OCI-M2 (cell line): ENCODE data around the gene GKN1.
A peak's percentile ranks its signal among the peaks of the same experiment; 100 is the strongest.

Source experiments
- DNase-seq: peaks from one replicate; lab custom pipeline; 2025; ENCODE audit not compliant: unreplicated experiment; lab: John Stamatoyannopoulos, UW

GKN1 gene, protein sequence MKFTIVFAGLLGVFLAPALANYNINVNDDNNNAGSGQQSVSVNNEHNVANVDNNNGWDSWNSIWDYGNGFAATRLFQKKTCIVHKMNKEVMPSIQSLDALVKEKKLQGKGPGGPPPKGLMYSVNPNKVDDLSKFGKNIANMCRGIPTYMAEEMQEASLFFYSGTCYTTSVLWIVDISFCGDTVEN

GRCh38 chr2:68974251-68974650, at the start of gene GKN1:
GKN1 (plus strand) TSS chr2:68974636; CDS start chr2:68974678, 42 bp downstream.
- DNase-seq, result no peak

- no peak for DNase-seq
Observed at GRCh38 chr2:68925295-68925896, 49.0 kb upstream of the GKN1 start.

GRCh38 chr2:68926796-68927195, 47.6 kb upstream of the GKN1 start:
- no peak for DNase-seq

GRCh38 chr2:68931149-68931711, 43.2 kb upstream of the GKN1 start:
- no peak for DNase-seq

- no peak for DNase-seq
Observed at GRCh38 chr2:68931799-68932198, 42.6 kb upstream of the GKN1 start.

GRCh38 chr2:68932402-68932801, 42.0 kb upstream of the GKN1 start:
- no peak for DNase-seq

GRCh38 chr2:68934021-68934420, 40.4 kb upstream of the GKN1 start:
- no peak for DNase-seq

GRCh38 chr2:68935471-68935870, 39.0 kb upstream of the GKN1 start:
- no peak for DNase-seq

GRCh38 chr2:68936427-68936826, 38.0 kb upstream of the GKN1 start:
- no peak for DNase-seq

DNA sequence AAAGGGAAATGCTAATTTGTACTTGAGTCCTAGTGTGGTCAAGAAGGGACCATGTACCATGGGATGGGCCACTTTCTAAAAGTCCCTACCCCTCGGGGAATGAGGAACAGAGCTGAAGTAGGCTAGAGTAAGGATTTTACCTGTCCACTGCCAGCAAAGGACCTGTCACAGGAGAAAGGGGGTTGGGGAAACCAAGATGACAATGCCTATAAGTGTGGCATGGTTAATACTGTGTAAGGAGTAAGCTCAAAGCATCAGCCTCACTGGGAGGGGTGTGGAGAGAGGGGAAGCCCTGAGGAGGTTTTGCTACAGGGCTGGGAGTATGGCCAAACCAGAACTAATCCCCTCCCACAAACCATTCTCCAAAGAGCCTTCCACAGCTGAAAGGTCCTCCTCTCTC, 37.5 kb upstream of the GKN1 start:
- no peak for DNase-seq

- DNase-seq, result no peak
Observed at GRCh38 chr2:68937346-68938055, 36.9 kb upstream of the GKN1 start.

DNA sequence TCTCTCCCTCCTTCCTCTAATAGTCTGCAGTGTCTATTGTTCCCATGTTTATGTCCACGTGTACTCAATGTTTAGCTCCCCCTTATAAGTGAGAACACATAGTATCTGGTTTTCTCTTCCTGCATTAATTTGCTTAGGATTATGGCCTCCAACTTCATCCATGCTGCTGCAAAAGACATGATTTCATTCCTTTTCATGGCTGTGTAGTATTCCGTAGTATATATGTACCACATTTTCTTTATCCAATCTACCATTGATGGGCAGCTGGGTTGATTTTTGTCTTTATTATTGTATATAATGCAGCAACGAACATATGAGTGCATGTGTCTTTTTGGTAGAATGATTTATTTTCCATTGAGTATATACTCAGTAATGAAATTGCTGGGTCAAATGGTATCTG, 35.5 kb upstream of the GKN1 start:
- no peak for DNase-seq

- no peak for DNase-seq
Observed at GRCh38 chr2:68939962-68940361, 34.5 kb upstream of the GKN1 start.

DNA sequence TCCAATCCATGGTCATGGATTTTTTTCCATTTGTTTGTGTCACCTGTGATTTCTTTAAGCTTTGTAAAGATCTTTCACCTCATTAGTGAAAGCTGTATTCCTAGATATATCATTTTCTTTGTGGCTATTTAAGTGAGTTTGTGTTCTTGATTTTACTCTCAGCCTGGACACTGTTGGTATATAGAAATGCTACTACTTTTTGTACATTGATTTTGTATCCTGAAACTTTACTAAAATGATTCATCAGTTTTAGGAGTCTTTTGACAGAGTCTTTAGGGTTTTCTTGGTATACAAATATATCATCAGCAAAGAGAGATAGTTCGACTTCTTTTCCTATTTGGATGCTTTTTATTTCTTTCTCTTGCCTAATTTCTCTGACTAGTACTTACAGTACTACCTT, 34.1 kb upstream of the GKN1 start:
- no peak for DNase-seq

DNA sequence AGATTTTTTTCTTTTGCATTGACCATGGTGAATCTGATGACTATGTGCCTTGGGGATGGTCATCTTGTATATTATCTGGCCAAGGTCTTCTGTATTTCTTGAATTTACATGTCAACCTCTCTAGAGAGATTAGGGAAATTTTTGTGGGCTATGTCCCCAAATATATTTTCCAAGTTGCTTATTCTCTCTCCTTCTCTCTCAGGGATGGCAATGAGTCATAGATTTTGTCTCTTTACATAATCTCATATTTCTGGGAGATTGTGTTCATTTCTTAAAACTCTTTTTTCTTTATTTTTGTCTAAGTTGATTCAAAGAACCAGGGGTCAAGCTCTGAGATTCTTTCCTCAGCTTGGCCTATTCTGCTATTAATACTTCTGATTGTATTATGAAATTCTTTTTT, 31.6 kb upstream of the GKN1 start:
- DNase-seq, result no peak

DNA sequence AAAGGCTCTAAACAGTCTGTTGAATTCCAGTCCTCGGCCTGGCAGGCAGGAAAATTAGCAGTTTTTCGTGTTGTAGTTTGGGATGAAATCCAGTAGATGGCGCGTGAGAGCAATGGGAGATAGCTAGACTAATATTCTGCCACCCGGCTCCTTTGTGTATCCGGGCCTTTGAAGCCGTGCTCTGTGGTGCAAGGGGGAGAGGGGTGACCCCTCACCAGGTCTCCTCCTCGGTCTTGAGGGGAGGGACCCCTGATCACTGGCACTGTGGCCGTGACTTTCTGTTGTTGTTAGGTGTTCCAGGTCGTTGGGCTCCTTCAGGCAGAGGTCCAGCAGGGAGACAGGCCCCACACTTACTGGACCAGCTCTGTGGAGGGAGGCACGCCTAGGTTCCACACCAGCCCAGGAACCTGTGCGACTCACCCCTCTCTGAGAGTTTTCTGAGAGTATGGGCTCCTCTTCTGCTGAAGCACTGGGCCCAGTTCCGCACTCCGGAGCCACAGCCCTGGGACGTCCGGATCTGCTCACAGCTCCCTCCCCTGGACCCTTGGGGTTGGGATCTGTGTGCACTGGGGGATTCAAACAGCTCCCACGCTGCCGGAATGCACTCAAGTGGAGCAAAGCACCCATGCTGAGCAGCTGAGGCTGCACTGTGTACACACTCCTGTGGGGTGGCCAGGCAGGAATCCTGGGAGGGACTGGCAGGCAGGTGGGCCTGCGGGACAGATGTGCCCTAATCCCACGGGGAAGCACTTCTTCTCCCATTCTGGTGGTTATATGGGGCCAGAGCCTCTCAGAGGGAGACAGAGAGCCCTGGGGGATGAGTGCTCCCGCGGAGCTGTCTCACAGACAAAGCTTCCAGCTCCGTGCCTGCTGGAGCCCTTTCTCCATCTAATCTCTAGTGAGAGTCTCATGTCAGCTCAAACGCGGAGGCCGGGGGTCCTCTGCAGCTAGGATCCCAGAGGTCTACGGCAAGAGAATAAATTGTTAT, 30.6 kb upstream of the GKN1 start:
- peak; percentile 23 for DNase-seq

GRCh38 chr2:68946117-68946516, 28.3 kb upstream of the GKN1 start:
- no peak for DNase-seq

GRCh38 chr2:68948710-68949109, 25.7 kb upstream of the GKN1 start:
- no peak for DNase-seq

DNA sequence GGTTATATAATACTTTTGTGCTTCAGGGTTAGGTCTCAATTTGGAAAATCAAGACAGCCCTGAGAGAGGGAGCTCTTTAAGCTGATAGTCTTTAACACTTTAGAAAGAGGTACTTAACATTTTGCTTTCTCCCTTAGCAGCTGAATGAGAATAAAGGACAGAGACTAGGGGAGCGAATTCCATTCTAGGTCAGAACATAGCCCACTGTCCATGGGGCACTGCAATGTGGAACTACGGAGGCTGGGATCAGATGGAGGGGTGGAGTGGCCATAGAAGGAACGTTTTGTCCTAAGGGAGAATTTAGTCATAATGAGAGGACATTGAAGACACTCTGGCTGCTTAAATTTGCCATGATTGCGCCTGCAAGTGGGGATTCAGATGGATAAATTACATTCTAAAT, 22.5 kb upstream of the GKN1 start:
- DNase-seq, result no peak

- DNase-seq, result no peak
Observed at GRCh38 chr2:68952887-68953521, 21.4 kb upstream of the GKN1 start, which contains the start of gene GKN2. GKN2 (minus strand) TSS chr2:68952893; CDS start chr2:68952861, 32 bp downstream.
